Cardiac muscle cell (in vitro differentiated cells and primary cell): ENCODE data around the gene VMP1. TPM values are rescaled to one million over a fixed set of nuclear protein-coding genes. Genes with fewer than 3 reads are reported as not detected.
A peak's percentile ranks its signal among the peaks of the same experiment; 100 is the strongest.
"Not testable (repeated sequence)": the region's sequence is repeated elsewhere in the genome, so short reads cannot be mapped to it uniquely, and the experiment has no call there.

Experiments
- DNase-seq, 2 donors: peaks; one replicate each; pipeline versions ENCODE4 v3.0.0 to v3.0.0-alpha.2; 2010 to 2017; ENCODE audit warnings: low read depth in 1 of 2, low spot score in 1 of 2
- H3K27ac ChIP-seq: fragments of 200-600 bp; sonication (generic); 2 replicates; pipeline ENCODE4 v1.5.1; 2016
- H3K27me3 ChIP-seq: fragments of 200-600 bp; sonication (generic); 2 replicates; pipeline ENCODE4 v1.6.0; 2016; ENCODE audit warnings: control low read depth
- H3K36me3 ChIP-seq: fragments of 200-600 bp; sonication (generic); 2 replicates; pipeline ENCODE4 v1.5.1; 2016; ENCODE audit warnings: control low read depth
- H3K4me1 ChIP-seq: fragments of 200-600 bp; sonication (generic); 2 replicates; pipeline ENCODE4 v1.8.1; 2017; ENCODE audit warnings: low read depth, mild to moderate bottlenecking, mixed run types
- H3K4me3 ChIP-seq: fragments of 200-600 bp; sonication (generic); 2 replicates; pipeline ENCODE4 v1.5.1; 2016; ENCODE audit warnings: mild to moderate bottlenecking
- H3K9me3 ChIP-seq: fragments of 200-600 bp; sonication (generic); 2 replicates; pipeline ENCODE4 v1.5.1; 2017; ENCODE audit warnings: low read depth, mild to moderate bottlenecking, control low read depth
- CTCF ChIP-seq: IDR thresholded peaks from 2 replicates; pipeline ENCODE4 v1.5.1; 2012; ENCODE audit warnings: low read depth, mild to moderate bottlenecking, low read length
- polyA plus RNA-seq: library from polyadenylated mRNA; unstranded; fragments of >200 nt; fragmentation: Nextera tagmentation; extraction: Ambion mirVana; gene quantifications from 2 replicates; pipeline ENCODE4 v1.2.1, GENCODE V29; 2016
- total RNA-seq: library from RNA; depleted of rRNA; stranded (reverse); fragments of >200 nt; gene quantifications from 2 replicates; pipeline ENCODE4 v1.2.3, GENCODE V29; 2016

VMP1 gene
- total and polyA plus RNA-seq, 2 experiments from 2014 or later, result 65.0 to 91.3 TPM

GRCh38 chr17:59848778-59849177, 141.3 kb downstream of the VMP1 start:
- peak in 1 of 2 donors; percentile 91 for DNase-seq
- Histone ChIP-seq H3K4me1 (peaks cover 7% of the 10 kb centered on the region), H3K36me3 (no peaks in the 10 kb centered on the region), H3K4me3 (no peak overlapping the region), H3K27ac (no peak overlapping the region), H3K27me3 (no peaks in the 10 kb centered on the region), H3K9me3 (no peaks in the 10 kb centered on the region)
- no peak for TF ChIP-seq CTCF

GRCh38 chr17:59850311-59850710, 142.9 kb downstream of the VMP1 start:
- not testable (repeated sequence) for DNase-seq, H3K4me1 ChIP-seq, H3K27me3 ChIP-seq, H3K27ac ChIP-seq, H3K4me3 ChIP-seq, H3K36me3 ChIP-seq, H3K9me3 ChIP-seq

GRCh38 chr17:59851439-59852375, 144.3 kb downstream of the VMP1 start:
- DNase-seq, result peak in 1 of 2 donors; percentile 83
- H3K27ac ChIP-seq, result peak overlapping the region; percentile 21
- TF ChIP-seq CTCF, result no peak

GRCh38 chr17:59852847-59853167, 145.4 kb downstream of the VMP1 start:
- H3K9me3 ChIP-seq, H3K27ac ChIP-seq, H3K4me3 ChIP-seq, H3K36me3 ChIP-seq, DNase-seq, H3K4me1 ChIP-seq, H3K27me3 ChIP-seq: not testable (repeated sequence)

More at GRCh38 chr17:59851439-59852375, 144.3 kb downstream of the VMP1 start:
- H3K4me3 ChIP-seq, result no peak overlapping the region
- H3K27me3 ChIP-seq, result no peaks in the 10 kb centered on the region
- H3K9me3 ChIP-seq, result no peaks in the 10 kb centered on the region
- H3K4me1 ChIP-seq, result peaks cover 2% of the 10 kb centered on the region
- H3K36me3 ChIP-seq, result no peaks in the 10 kb centered on the region

GRCh38 chr17:59853168-59853918, 145.9 kb downstream of the VMP1 start:
- DNase-seq, result peak in 1 of 2 donors; percentile 76
- no peak overlapping the region for H3K4me3 ChIP-seq
- no peaks in the 10 kb centered on the region for H3K27me3 ChIP-seq
- TF ChIP-seq CTCF, result peak; percentile 37
- no peaks in the 10 kb centered on the region for H3K36me3 ChIP-seq
- H3K27ac ChIP-seq, result no peak overlapping the region
- H3K4me1 ChIP-seq, result no peaks in the 10 kb centered on the region
- no peaks in the 10 kb centered on the region for H3K9me3 ChIP-seq

- DNase-seq, H3K4me3 ChIP-seq, H3K36me3 ChIP-seq, H3K27me3 ChIP-seq, H3K9me3 ChIP-seq, H3K27ac ChIP-seq, H3K4me1 ChIP-seq: not testable (repeated sequence)
Observed at GRCh38 chr17:59853919-59854729, 146.7 kb downstream of the VMP1 start.
